NCI-H345 treated with DMSO at 0.1 percent for 48 hours (cell line): ENCODE data around the gene SV2A.
"Not testable (repeated sequence)": the region's sequence is repeated elsewhere in the genome, so short reads cannot be mapped to it uniquely, and the experiment has no call there.

Experiments
- DNase-seq: peaks from one replicate; lab custom pipeline; 2025; ENCODE audit not compliant: unreplicated experiment; lab: John Stamatoyannopoulos, UW

SV2A gene, protein sequence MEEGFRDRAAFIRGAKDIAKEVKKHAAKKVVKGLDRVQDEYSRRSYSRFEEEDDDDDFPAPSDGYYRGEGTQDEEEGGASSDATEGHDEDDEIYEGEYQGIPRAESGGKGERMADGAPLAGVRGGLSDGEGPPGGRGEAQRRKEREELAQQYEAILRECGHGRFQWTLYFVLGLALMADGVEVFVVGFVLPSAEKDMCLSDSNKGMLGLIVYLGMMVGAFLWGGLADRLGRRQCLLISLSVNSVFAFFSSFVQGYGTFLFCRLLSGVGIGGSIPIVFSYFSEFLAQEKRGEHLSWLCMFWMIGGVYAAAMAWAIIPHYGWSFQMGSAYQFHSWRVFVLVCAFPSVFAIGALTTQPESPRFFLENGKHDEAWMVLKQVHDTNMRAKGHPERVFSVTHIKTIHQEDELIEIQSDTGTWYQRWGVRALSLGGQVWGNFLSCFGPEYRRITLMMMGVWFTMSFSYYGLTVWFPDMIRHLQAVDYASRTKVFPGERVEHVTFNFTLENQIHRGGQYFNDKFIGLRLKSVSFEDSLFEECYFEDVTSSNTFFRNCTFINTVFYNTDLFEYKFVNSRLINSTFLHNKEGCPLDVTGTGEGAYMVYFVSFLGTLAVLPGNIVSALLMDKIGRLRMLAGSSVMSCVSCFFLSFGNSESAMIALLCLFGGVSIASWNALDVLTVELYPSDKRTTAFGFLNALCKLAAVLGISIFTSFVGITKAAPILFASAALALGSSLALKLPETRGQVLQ

DNA sequence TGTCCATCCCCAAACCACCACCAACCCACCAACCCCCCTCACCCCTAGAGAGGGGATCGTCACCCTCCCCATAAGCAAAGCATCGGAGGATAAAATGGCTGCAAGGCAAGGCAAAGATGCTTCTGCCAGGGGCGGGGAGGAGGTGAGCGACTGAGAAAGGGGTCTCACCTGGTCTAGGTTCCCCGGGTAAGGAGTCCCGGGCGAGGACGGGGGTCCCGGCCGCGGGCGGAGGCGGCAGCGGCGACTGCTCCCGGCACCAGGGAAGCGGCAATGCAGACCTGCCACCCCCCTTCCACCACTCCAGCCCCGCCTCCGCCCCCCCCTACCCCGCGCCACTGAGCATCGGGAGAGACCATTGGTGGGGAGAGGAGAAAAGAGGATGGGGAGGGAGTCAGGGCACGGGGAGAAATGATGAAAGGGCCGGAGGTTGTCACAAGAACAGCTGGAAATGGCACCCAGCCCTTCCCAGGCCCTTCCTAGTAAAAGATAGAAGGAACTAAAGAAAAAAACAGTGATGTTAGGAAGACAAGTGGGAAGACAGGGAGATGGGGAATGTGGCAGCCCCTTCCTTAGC is at the start of gene SV2A:
Gene SV2A (minus strand): TSS at position 274 of the 574 bp plus-strand sequence. CDS start 4,004 bp downstream, outside the sequence.
- DNase-seq: peak; percentile 86

DNA sequence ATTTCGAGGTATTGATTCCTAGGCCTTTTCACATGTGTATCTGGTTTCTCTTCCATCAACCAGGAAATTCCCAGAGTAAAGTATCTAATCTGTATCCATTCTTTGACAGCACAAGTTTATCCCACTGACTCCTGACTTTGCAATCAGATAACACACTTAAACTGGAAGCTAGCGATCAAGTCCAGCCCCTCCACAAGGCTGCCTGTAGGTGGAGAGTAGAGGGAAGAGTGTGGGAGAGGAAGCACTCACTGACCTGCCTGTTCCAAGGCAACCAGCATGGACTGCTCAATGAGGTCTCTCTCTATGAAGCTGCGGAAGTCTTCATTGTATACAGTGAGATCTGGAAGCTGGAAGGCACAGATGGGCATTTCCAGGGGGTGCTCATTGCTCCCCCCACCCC is 49.4 kb upstream of the SV2A start:
- no peak for DNase-seq

DNA sequence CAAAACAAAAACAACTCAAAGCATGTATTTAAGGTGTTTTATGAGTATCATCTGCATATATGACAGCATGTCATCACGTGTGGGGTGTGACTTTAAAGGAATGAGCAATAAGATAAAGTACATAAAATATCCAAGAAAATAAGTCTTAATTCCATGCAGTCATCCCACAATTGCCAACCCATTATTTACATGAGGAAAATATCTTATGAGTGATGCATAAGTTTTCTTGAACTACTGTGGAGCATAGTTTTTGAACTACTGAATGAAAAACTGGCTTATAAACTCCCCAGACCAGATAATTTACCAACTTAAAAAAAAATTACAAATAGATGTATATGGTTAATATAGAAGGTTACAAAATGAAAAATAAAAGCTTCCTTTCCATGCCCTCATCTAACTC is 48.8 kb upstream of the SV2A start:
- DNase-seq: no peak

DNA sequence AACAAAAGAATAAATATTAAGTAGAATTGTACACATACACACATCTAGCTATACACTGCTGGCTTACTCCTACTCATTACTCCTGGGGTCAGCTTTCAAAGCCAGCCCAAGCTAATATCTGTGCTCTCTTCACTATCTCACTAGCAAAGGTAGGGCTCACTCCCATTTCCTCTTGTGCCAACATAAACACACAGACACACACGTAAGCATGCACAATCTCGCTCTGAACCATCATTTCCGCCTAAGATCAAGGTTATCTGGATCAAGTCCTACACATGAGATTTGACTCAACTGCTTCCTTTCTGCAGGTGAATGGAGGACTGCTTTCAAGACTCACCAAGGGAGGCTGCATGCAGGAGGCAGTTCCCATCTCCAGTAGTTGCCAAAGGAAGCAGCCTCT is 47.8 kb upstream of the SV2A start:
- no peak for DNase-seq

DNA sequence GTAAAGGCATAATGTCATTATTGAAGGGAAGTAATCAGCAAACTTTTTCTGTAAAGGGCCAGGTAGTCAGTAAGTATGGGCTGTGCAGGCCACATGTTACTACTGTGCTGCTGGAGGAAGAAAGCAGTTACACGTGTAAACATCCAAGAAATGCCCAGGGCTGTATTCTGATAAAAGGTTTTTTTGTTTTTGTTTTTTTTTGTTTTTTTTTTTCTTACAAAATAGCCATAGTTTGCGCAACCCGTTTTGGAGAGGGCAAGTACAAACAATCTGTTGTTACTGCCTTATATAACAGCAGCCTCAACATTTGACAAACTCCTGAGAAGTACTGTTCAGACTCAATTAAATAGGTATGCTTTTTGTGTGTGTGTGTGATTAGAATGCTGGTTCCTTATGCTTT is 45.7 kb upstream of the SV2A start:
- DNase-seq: no peak

DNA sequence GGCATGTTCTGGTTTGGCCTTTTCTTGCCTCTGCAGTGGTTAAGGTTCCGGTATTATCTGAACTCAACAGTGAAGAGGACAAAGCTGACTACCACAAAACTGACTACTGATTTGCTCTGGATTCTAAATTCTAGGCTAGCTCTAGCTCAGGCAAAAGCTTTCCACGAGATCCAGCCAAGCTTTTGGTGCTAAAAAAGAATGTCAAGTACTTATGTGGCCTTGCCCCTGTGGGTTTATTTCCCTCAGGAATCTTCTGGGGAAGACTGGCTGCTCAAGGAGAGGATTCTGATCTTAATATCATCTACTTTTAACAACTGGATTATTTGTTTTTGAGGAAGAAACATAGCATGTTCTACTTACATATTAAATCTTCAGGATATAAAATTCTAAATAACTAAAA is 45.1 kb upstream of the SV2A start:
- no peak for DNase-seq

DNA sequence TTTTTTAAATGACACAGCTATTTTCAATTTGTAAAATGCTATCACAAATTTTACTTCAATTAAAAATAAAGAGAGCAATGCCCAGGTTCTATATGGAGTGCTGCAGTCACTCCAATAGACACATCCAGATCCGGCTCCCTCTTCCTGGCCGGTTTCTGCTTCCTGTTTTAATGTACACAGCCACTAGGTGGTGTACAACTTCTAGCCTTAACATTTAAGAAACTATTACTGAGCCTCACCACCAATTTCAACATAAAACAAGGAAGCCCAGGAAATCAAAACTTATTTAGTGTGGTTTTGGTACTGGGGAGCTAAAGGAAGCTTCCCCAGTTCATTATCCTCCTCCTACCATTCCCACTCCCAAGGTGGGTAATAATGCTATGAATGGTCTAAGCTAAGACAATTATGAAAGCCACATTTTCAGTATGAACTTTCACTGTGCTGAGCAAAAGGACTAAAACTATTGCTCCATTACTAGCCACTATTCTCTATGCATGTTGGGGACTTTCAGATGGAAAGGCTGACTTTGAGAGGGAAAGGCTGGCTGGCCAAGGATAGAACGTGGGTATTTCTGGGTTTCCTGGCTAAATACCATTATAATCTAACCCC is 44.5 kb upstream of the SV2A start:
- DNase-seq: peak; percentile 85

DNA sequence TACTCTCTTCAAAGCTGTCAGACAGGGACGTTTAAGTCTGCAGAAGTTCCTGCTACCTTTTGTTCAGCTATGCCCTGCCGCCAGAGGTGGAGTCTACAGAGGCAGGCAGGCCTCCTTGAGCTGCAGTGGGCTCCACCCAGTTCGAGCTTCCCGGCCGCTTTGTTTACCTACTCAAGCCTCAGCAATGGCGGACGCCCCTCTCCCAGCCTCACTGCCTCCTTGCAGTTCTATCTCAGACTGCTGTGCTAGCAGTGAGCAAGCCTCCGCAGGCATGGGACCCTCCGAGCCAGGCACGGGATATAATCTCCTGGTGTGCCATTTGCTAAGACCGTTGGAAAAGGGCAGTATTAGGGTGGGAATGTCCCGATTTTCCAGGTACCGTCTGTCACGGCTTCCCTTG is 39.9 kb upstream of the SV2A start:
- DNase-seq: not testable (repeated sequence)

DNA sequence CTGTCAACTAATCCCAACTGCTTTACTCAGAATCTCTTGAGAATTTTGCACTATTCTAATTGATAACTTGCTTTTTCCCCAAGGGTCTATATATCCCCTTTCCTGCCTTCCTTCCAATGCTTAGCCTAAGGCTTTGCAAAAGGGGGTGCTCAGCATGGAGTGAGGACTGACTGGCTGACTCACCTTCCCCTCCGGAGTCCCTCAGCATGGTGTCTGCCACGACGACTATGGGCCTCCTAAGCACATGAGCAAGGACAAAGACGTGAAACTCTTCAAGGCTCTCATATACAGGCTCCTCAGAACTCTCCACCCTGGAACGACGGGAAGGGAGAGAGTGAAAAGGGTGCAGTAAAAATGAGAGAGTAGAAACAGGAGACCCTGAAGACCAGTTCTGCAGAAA is 32.3 kb upstream of the SV2A start:
- no peak for DNase-seq

DNA sequence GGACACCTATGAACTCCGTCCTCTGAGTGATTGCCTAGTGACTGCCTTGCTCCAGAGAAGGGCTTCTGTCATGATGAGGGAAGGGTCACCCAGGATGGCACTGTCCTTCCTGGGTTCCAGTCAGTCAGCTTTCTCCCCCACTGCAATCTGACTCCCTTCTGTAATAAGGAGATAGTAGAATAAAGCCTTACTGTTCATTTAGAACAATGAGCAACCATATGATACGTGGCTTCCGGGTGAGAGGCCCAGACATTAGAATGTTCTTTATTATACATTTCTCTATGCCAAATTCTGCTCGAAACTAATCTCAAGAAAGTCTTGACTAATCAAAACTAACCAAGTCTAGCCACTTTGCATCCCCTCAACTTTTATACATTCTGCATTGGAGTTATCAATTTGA is 27.6 kb upstream of the SV2A start:
- DNase-seq: no peak

DNA sequence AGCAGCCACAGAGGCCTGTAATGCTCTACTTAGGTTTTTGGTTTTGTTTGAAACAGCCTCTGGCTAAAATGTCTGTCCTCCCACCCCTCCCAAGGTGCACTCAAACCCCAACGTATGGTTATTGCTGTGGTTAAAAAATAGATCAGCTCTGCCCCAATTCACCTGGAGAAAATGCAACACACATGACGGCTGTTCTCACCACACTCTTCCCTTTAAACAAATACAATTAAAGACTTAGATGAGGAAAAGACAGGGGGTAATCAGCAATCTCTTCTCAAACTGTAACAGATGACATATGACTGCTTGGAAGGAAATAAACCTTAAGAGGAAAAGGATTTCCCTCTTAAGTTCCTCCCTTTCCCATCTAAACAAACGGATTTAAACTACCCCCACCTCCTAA is 25.2 kb upstream of the SV2A start:
- DNase-seq: no peak

DNA sequence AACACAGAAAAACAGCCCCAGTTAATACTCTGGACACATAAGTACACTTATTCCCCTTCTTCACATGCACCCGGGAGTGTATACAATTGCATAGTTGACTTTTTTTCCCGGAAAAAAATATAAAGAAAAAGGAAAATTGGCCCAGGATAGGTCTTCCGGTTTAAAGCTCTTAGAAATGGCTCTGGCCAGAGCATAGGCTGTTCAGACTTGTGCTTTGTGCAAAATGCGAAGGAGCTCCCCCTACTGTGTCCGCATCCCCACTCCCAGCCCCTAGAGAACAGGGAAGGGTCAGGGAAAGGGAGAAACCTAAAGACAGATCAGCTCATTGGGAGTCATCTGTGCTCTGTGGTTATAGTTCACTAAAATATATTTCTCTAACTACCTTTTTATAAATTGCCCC is 24.6 kb upstream of the SV2A start:
- DNase-seq: no peak

DNA sequence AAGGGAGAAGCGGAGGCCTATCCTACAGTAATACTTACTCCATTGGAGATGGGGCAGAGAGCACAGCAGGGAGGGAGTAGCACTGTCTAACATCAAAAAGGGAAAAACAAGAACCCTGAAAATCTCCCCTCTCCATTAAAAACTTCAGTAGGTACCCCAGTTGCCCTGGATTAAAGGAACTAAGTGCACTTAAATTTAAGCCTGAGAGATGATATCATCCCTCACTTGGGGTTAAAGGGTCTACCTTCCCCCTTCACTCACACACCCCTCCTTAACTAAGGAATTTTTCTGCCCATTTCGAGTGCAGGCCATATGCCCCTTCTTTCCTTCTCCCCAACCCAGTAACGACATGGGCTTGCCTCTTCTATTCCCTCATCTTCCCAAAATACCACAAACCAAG is 22.8 kb upstream of the SV2A start:
- DNase-seq: no peak

DNA sequence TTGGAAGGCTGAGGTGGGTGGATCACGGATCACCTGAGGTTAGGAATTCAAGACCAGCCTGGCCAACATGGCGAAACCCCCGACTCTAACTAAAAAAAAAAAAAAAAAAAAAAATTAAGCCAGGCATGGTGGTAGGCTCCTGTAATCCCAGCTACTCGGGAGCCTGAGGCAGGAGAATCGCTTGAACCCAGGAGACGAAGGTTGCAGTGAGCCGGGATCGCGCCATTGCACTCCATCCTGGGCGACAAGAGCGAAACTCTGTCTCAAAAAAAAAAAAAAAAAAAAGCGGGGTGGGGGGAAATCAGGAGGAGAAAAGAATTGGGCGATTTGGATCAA is 21.0 kb upstream of the SV2A start:
- DNase-seq: not testable (repeated sequence)

DNA sequence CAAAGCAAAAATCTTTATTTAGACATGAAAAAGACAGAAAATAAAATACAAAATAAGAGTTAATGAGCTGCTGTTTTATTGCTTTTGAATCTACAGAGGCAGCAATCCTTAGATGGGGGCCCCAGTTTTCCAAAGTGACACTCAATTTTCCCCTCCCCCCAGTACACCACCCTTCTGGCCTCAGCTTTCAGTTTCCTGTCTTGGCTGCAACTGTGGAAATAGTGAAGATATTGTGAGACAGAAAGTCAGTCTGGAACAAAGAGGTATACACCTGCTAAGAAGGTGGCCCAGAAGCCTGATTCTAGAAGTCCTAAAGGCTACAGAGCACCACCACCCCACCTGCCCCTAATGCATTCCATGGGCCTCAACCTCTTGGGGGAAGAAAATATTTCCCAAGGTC is 20.1 kb upstream of the SV2A start:
- DNase-seq: no peak

DNA sequence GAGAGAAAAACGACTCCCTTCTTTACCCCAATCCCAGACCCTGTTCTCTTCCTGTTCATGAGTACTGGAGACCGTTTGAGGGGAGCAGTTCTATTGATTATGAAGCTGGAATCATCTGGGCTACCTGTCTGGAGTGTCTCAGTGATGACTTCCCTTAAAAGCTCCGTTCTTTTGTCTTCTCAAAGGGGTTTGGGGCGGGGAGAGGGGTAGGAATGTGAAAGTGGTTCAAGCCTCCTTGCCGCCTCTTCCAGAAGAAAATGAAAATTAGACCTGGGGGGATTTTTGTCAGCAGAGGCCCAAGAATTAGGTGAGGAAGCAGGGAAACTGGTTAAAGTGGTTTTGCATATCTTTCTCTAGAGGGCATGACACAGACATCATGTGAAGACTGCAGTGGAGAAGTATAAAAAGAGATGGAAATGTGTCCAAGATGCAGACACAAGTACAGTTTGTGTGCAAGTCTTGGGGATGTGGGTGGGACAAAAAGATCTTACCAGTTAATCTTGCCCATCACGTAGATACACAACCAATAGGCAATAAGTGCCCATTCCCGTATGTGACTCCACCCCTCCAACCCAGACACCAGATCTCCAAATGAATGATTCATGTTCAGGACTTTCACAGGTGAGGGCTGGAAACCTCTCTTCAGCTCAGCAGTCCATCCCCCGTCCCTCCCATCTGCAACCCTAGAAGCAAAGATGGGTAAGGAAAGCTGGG is 19.5 kb upstream of the SV2A start:
- no peak for DNase-seq

DNA sequence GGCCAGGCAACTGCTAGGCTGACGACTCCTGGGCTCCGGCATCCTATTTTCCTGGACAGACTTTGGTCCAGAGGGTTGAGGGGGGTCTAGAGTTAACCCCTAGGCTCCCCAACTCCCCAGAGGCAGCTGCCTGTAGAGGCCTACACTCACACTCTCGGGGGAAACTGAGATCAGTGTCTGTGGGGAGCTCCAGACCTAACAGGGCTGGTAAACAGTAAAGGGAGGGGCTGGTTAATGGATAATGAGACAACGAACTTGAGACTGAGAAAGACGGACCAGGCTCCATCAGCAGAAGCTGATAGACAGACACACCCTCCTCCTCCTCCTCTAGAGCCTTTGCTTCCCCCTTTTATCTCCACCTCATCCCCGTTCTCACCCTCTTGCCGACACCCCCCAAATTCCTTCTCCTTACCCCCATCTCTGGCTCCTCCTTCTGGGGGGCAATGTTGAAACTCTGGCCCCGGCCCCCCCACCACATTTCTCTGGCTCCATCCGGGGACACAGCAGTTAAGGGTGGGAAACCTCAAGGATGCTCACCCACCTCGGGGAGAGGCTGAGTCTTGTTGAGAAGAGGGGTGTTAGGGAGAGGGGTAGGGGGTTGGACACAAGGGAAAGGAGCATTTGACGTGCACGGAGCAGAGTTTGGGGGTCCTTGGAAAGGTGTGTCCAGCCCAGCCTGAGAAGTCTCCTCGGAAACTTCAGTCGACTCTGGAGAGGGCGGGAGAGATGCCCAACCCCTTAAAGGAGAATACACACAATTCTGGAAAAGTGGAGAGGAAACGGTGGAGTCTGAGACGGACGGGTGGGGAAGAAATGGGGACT is 18.7 kb upstream of the SV2A start, which contains the start of gene MTMR11:
Gene MTMR11 (minus strand): TSS at position 710 of the 822 bp plus-strand sequence. CDS start 232 bp downstream, at position 478.
- no peak for DNase-seq

DNA sequence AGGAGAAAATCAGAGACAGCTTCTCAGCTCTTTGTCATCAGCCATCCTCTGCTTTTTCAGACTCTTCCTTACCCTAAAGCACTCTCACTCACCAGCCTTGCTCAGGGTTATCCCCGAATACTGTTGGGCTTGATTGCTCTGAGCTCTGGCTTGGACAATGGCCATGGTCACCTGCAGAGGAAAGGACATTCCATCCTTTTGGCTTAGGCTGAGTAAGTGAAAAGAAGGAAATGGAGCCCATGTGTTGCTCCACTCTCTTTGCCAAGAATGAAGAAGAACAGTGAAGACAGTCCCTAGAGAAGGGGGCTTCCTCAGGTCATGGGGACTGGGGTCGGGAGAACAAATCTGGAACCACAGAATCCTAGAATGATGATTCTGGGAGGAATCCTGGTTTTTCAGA is 16.7 kb upstream of the SV2A start:
- DNase-seq: no peak

DNA sequence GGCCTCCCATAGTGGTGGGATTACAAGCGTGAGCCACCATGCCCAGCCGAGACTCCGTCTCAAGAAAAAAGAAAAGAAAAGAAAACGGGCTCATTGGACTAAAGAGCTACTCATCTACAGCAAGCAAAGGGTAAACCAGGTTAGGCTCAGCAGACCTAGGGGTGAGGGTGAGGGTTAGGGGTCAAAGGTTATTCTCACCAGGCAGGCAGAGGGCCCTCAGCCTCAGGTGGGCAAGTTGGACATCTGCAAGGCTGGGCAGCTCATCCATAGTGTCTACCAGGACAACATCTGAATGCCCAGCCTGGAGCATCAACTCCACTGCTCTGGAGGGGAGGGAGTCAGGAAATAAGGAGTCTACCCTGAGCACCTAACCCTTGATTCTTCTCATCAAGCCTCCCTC is 15.6 kb upstream of the SV2A start:
- DNase-seq: no peak

DNA sequence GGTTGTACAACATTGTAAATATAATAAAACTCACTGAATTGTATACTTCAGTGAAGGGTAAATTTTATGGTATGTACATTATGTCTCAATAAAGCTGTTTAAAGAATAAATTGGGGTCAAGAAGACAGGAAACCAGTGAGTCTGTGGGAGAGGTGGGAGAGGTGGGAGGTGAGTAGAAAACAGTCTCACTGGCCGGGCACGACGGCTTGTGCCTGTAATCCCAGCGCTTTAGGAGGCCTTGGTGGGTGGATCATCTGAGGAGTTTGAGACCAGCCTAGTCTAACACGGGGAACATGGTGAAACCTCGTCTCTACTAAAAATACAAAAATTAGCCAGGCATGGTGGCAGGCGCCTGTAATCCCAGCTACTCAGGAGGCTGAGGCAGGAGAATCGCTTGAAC is 14.8 kb upstream of the SV2A start:
- no peak for DNase-seq
